Karpas-422 (cell line): ENCODE data around the gene RIPK1. TPM values are rescaled to one million over a fixed set of nuclear protein-coding genes. Genes with fewer than 3 reads are reported as not detected.

ENCODE experiments used
- DNase-seq: peaks from one replicate; pipeline ENCODE4 v3.0.0-alpha.2; 2015
- H2AFZ ChIP-seq: fragments of 200-600 bp; sonication (generic); 2 replicates; pipeline ENCODE4 v1.6.1; 2014; ENCODE audit warnings: antibody characterized with exemption, low read length, mixed read lengths
- H3K27ac ChIP-seq: fragments of 200-600 bp; sonication (generic); 2 replicates; pipeline ENCODE4 v1.5.1; 2014; ENCODE audit warnings: mild to moderate bottlenecking, low read length, moderate library complexity
- H3K27me3 ChIP-seq: fragments of 200-600 bp; sonication (generic); 2 replicates; pipeline ENCODE4 v1.6.1; 2014; ENCODE audit warnings: low read length, mixed read lengths
- H3K36me3 ChIP-seq: fragments of 200-600 bp; sonication (generic); 2 replicates; pipeline ENCODE4 v1.6.1; 2014; ENCODE audit warnings: low read length, mixed read lengths; ENCODE audit not compliant: insufficient read depth
- H3K4me1 ChIP-seq: fragments of 200-600 bp; sonication (generic); 2 replicates; pipeline ENCODE4 v1.6.1; 2014; ENCODE audit warnings: mild to moderate bottlenecking, low read length, mixed read lengths
- H3K4me2 ChIP-seq: fragments of 200-600 bp; sonication (generic); 2 replicates; pipeline ENCODE4 v1.6.1; 2014; ENCODE audit warnings: low read length, low read depth, mild to moderate bottlenecking; ENCODE audit not compliant: poor library complexity, severe bottlenecking
- H3K4me3 ChIP-seq: fragments of 200-600 bp; sonication (generic); 2 replicates; pipeline ENCODE4 v1.5.1; 2014; ENCODE audit warnings: mild to moderate bottlenecking, antibody characterized with exemption, low read length, mixed read lengths
- H3K79me2 ChIP-seq: fragments of 200-600 bp; sonication (generic); 2 replicates; pipeline ENCODE4 v1.6.1; 2014; ENCODE audit warnings: mild to moderate bottlenecking, low read length, mixed read lengths
- H3K9ac ChIP-seq: fragments of 200-600 bp; sonication (generic); 2 replicates; pipeline ENCODE4 v1.6.0; 2014; ENCODE audit warnings: low read length
- H3K9me2 ChIP-seq: fragments of 200-600 bp; sonication (generic), shearing (Covaris generic); replicated peaks from 2 replicates; pipeline ENCODE4 v1.6.0; 2014; ENCODE audit warnings: mild to moderate bottlenecking, low read length, moderate library complexity; ENCODE audit not compliant: insufficient read depth
- H3K9me3 ChIP-seq: fragments of 300-700, 200-600 bp; sonication (generic); 2 replicates; pipeline ENCODE4 v1.6.1; 2014; ENCODE audit warnings: low read length, mixed read lengths
- H4K20me1 ChIP-seq: fragments of 200-600 bp; sonication (generic); 2 replicates; pipeline ENCODE4 v1.6.1; 2014; ENCODE audit warnings: mild to moderate bottlenecking, antibody characterized with exemption, low read length, low read depth; ENCODE audit not compliant: insufficient read depth
- total RNA-seq: library from RNA; depleted of rRNA; stranded (reverse); fragments of >200 nt; shearing (Covaris generic); gene quantifications from 2 replicates; pipeline ENCODE4 v1.2.3, GENCODE V29; 2014; ENCODE audit warnings: low replicate concordance

Gene RIPK1
- total RNA-seq, 1 experiment from 2014 or later = 9.6 TPM

DNA sequence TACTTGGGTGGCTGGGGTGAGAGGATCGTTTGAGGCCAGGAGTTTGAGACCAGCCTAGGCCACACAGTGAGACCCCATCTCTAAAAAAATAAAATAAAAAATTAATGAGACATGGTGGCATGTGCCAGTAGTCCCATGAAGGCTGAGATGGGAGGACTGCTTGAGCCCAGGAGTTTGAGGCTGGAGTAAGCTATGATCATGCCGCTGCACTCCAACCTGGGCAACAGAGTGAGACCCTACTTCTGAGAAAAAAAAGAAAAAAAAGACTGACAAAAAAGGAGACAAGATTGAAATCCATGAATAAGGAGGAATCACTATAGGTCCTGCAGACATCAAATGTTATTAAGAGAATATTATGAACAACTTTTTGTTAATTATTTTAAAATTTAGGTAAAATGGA, 26.5 kb downstream of the RIPK1 start:
- DNase-seq = no peak
- H3K9me2 ChIP-seq = no peaks in the 10 kb centered on the region
- H2AFZ ChIP-seq = no peak overlapping the region
- no peak overlapping the region for H3K4me3 ChIP-seq
- no peaks in the 10 kb centered on the region for H3K4me1 ChIP-seq
- no peaks in the 10 kb centered on the region for H3K79me2 ChIP-seq
- peaks cover 20% of the 10 kb centered on the region for H3K36me3 ChIP-seq
- H3K27ac ChIP-seq = no peak overlapping the region
- no peaks in the 10 kb centered on the region for H3K9me3 ChIP-seq
- H3K27me3 ChIP-seq = no peaks in the 10 kb centered on the region
- no peak overlapping the region for H3K4me2 ChIP-seq
- H4K20me1 ChIP-seq = no peaks in the 10 kb centered on the region
- no peak overlapping the region for H3K9ac ChIP-seq

DNA sequence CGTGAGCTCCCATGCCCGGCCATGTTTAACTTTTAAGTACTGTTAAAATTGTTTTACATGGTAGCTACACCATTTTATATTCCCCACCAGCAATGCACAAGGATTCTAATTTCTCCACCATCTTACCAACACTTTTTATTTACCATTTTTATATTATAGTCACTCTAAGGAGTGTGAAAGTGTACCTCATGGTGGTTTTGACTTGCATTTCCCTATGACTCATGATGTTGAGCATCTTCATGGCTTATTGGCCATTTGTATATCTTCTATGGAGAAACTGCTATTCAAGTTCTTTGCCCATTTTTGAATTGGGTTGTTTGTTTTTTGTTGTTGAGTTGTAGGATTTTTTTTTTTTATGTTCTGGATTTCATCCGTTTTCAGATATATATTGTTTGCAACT, 34.6 kb downstream of the RIPK1 start:
- no peak for DNase-seq
- no peak overlapping the region for H2AFZ ChIP-seq
- H3K36me3 ChIP-seq = peaks cover 24% of the 10 kb centered on the region; the same call in 1 of the 2 replicates
- no peak overlapping the region for H3K27ac ChIP-seq
- no peak overlapping the region for H3K9ac ChIP-seq
- H3K9me3 ChIP-seq = no peaks in the 10 kb centered on the region
- no peak overlapping the region for H3K4me2 ChIP-seq
- no peaks in the 10 kb centered on the region for H3K27me3 ChIP-seq
- 0 out of 2 replicates have a peak, but pooled peaks cover 4% of the 10 kb centered on the region for H3K79me2 ChIP-seq
- H4K20me1 ChIP-seq = no peaks in the 10 kb centered on the region
- H3K4me3 ChIP-seq = no peak overlapping the region
- no peaks in the 10 kb centered on the region for H3K9me2 ChIP-seq
- no peaks in the 10 kb centered on the region; the same call in 1 of the 2 replicates for H3K4me1 ChIP-seq

DNA sequence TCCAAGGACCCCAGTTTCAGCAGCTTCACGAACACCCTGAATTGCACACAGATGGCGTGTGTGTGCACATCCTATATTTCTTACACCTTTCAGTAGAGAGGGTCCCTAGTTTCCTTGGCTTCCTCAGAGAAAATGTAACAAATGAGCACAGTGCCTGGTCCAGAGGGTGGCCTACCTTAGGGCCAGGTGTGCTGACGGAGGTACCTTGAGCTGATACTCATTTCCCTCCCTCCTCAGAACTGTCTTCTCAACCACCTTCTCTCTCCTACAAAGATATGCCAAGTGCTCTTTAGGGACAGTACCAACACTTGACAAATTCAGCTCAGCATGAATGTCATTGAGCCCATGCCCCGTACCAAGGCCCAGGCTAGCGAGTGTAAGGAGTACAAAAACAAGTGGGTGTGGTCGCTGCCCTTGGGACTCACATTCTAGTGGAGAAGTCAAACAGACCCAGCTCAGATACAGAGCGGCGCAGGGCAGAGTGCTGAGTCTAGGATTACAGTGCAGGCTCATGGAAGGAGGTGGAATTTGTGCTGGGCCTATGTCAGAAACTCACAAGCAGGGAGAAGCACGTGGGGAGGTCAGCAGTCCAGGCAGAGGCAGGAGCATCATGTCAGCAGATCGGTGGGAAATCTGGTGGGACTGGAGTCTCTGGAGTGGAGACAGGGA, 40.6 kb downstream of the RIPK1 start:
- Histone ChIP-seq H3K9ac (no peak overlapping the region), H4K20me1 (no peaks in the 10 kb centered on the region), H3K4me1 (no peaks in the 10 kb centered on the region), H3K36me3 (peaks cover 15% of the 10 kb centered on the region; the same call in 1 of the 2 replicates), H3K79me2 (0 out of 2 replicates have a peak, but pooled peaks cover 6% of the 10 kb centered on the region), H2AFZ (no peak overlapping the region), H3K4me2 (no peak overlapping the region), H3K9me2 (no peaks in the 10 kb centered on the region), H3K4me3 (no peak overlapping the region), H3K27ac (no peak overlapping the region), H3K9me3 (no peaks in the 10 kb centered on the region), H3K27me3 (no peaks in the 10 kb centered on the region)
- DNase-seq = no peak

DNA sequence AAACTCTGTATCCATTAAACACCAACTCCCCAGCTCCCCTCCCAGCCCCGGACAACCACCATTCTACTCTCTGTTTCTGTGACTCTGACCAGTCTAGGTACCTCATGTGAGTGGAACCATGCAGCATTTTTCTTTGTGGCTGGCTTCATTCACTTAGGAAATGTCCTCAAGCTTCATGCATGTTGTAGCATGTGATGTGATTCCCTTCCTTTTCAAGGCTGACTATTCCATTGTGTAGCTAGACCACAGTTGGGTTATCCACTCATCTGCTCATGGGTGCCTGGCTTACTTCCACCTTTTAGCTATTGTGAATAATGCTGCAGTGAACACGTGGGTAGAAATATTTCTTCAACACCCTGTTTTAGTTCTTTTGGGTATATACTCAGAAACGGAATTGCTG, 41.5 kb downstream of the RIPK1 start:
- H3K27me3 ChIP-seq = no peaks in the 10 kb centered on the region
- no peaks in the 10 kb centered on the region for H3K4me1 ChIP-seq
- no peak overlapping the region for H3K9ac ChIP-seq
- H3K4me3 ChIP-seq = no peak overlapping the region
- 0 out of 2 replicates have a peak, but pooled peaks cover 6% of the 10 kb centered on the region for H3K79me2 ChIP-seq
- peaks cover 15% of the 10 kb centered on the region; the same call in 1 of the 2 replicates for H3K36me3 ChIP-seq
- no peaks in the 10 kb centered on the region for H4K20me1 ChIP-seq
- DNase-seq = no peak
- no peak overlapping the region for H3K27ac ChIP-seq
- no peak overlapping the region for H2AFZ ChIP-seq
- no peak overlapping the region for H3K4me2 ChIP-seq
- no peaks in the 10 kb centered on the region for H3K9me2 ChIP-seq
- no peaks in the 10 kb centered on the region for H3K9me3 ChIP-seq

DNA sequence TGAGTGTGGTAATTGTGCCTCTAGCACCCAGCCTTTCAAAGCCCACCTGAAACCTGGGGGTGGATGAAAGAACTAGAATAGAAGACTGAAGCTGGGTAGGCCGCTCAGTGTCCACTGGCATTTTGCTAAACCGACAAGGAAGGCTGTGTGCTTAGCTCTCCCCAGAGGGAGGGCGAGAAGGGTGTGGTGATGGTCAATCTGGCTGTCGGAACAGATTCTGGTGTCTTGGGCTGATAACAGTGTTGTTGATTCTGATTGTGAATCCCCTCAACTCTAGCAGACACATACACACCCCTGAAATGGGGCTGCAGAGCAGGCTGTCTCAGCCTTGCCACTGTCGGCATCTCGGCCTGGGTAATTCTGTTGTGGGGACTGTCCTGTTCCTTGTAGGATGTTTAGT, 46.1 kb downstream of the RIPK1 start:
- no peaks in the 10 kb centered on the region for H3K36me3 ChIP-seq
- H3K79me2 ChIP-seq = no peaks in the 10 kb centered on the region
- H3K9me3 ChIP-seq = no peaks in the 10 kb centered on the region
- no peaks in the 10 kb centered on the region for H3K27me3 ChIP-seq
- H3K9ac ChIP-seq = no peak overlapping the region
- no peak for DNase-seq
- peaks cover 17% of the 10 kb centered on the region for H3K4me1 ChIP-seq
- no peak overlapping the region for H3K27ac ChIP-seq
- no peak overlapping the region for H2AFZ ChIP-seq
- no peaks in the 10 kb centered on the region for H3K9me2 ChIP-seq
- no peak overlapping the region for H3K4me3 ChIP-seq
- H3K4me2 ChIP-seq = no peak overlapping the region
- no peaks in the 10 kb centered on the region for H4K20me1 ChIP-seq

DNA sequence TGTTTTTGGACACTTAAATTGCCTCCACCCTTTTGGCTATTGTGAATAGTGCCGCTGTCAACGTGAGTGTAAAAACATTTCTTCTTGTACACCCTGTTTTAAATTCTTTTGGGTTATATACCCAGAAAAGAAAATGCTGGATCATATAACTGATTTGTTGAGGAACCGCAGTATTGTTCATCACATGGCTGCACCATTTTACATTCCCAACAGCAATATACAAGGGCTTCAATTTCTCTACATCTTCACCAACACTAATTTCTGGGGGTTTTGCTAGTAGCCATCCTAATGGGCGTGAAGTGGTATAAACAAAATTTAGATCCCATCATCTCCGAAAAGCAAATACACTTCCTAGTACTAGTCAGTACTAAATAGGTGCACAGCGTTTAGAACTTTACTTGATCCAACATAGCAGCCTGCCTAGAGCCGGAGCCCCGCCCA, 49.6 kb downstream of the RIPK1 start:
- Histone ChIP-seq H3K27ac (peak overlapping the region; percentile 6; the same call in 1 of the 2 replicates), H3K4me1 (peaks cover 21% of the 10 kb centered on the region), H3K9me2 (no peaks in the 10 kb centered on the region), H4K20me1 (no peaks in the 10 kb centered on the region), H3K27me3 (no peaks in the 10 kb centered on the region), H2AFZ (peak overlapping the region; percentile 3), H3K79me2 (no peaks in the 10 kb centered on the region), H3K4me2 (peak overlapping the region; percentile 85), H3K36me3 (no peaks in the 10 kb centered on the region), H3K9ac (peak overlapping the region; percentile 82), H3K4me3 (peak overlapping the region; percentile 82), H3K9me3 (no peaks in the 10 kb centered on the region)
- DNase-seq = no peak

DNA sequence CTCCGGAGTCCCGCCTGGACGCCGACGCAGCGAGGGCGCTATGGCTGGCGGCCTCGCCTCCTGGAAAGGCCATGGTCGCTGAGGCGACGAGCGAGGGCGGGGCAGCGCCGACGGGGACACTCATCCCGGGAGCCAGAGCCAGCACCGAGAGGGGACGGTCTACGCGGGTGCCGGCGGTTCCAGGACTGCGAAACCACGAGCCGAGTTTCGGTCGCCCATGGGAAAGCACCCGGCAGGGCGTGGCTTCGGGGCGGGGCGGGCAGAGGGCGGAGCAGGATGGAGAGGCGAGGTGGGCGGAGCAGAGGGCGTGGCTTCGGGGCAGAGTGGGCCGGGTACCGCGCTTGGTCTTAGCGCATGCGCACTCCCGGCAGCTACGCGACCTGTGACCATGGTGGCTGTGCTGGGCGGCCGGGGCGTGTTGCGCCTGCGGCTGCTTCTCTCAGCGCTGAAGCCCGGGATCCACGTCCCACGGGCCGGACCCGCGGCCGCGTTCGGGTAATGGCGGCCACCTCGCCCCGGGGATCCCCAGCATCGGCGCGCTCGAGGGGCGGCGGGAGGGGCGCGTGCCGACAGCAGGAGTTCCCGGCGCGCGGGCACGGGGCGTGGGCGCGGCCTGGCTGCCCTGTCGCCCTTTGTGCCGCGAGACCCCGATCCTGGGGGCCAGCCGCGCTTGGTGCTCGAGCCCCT, 50.2 kb downstream of the RIPK1 start, which contains the start of gene BPHL:
Gene BPHL (plus strand): TSS at position 359 of the 687 bp plus-strand sequence. CDS start 30 bp downstream, at position 389.
- Histone ChIP-seq H3K27ac (peak within 1 kb of the TSS; percentile 6; the same call in 1 of the 2 replicates), H4K20me1 (no peaks in the 10 kb centered on the region), H3K9me2 (no peaks in the 10 kb centered on the region), H3K9me3 (no peaks in the 10 kb centered on the region), H3K9ac (peak within 1 kb of the TSS; percentile 82), H3K4me3 (peak within 1 kb of the TSS; percentile 82), H3K36me3 (no peaks in the 10 kb centered on the region), H3K4me1 (peaks cover 23% of the 10 kb centered on the region), H3K79me2 (no peaks in the 10 kb centered on the region), H3K4me2 (peak within 1 kb of the TSS; percentile 85), H3K27me3 (no peaks in the 10 kb centered on the region), H2AFZ (peak within 1 kb of the TSS; percentile 76)
- DNase-seq = peak; percentile 97

GRCh38 chr6:3119040-3119723, 50.9 kb downstream of the RIPK1 start:
- H3K9me3 ChIP-seq = no peaks in the 10 kb centered on the region
- peak overlapping the region; percentile 82 for H3K9ac ChIP-seq
- no peaks in the 10 kb centered on the region for H4K20me1 ChIP-seq
- DNase-seq = peak; percentile 59
- H3K27ac ChIP-seq = no peak overlapping the region
- H3K9me2 ChIP-seq = no peaks in the 10 kb centered on the region
- peak overlapping the region; percentile 82 for H3K4me3 ChIP-seq
- peaks cover 30% of the 10 kb centered on the region for H3K4me1 ChIP-seq
- H3K79me2 ChIP-seq = no peaks in the 10 kb centered on the region
- H3K36me3 ChIP-seq = no peaks in the 10 kb centered on the region
- H2AFZ ChIP-seq = peak overlapping the region; percentile 76; the same call in 1 of the 2 replicates
- no peaks in the 10 kb centered on the region for H3K27me3 ChIP-seq
- H3K4me2 ChIP-seq = peak overlapping the region; percentile 85
